ENCODE data around the gene LMBRD2.
A peak's percentile ranks its signal among the peaks of the same experiment; 100 is the strongest.
"Not testable (repeated sequence)": the region's sequence is repeated elsewhere in the genome, so short reads cannot be mapped to it uniquely, and the experiment has no call there.

LMBRD2 gene

DNA sequence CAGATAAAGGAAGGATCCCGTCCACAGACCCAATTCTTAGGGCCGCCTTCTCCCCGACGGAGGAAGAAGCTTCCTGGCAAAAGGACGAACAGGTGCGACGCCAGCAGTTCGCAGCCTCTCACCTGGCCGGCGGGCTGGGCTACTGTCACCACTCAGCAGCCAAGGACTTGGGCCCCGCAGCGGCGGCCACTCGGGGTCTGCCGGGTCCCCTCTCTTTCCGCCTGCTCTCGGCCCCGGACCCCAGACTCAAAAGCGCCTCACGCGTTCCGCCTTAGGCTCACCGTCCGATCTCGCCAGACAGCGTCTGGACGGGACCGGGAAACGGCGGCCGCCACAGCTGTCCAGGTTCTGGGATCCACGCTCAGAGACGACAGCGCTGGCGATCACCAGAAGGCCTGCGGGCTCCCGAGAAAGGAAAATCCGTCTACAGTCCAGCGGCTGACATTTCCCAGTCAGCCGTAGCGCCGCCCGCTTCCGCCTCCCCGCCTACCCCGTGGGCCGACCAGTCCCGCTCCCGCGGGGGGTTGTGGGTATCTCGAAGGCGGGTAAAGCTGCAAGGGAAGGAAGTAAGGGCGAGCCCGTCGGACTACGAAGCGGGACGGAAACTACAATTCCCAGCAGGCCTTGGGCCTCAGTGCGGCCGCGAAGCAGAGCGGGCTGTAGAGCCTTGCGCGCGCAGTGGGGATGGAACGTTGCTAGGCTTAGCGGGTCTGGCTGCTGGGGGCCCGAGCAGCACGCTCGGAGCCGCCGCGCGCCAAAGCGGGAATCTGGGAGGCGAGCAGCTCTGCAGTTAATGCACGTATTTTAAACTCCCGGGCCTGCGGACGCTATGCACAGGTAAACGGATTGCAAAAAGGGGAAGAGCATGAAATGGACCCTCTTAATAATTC lies at the start of gene LMBRD2, which contains the start of gene SKP2:
Gene LMBRD2, minus strand, starts transcription at position 454 of the 890 bp plus-strand sequence. CDS start 8,538 bp downstream, outside the sequence.
Gene SKP2, plus strand, starts transcription at position 678 of the 890 bp plus-strand sequence. Its CDS starts 152 bp downstream, at position 830.
- H3K4me3 ChIP-seq (ENCODE audit: low read length) = peak within 1 kb of the TSS; percentile 91
- TF ChIP-seq CTCF (conservative IDR thresholded peaks at IDR 0.05; ENCODE audit: low read depth, low read length) = no peak
- DNase-seq (ENCODE audit: low read depth) = peak; percentile 93

DNA sequence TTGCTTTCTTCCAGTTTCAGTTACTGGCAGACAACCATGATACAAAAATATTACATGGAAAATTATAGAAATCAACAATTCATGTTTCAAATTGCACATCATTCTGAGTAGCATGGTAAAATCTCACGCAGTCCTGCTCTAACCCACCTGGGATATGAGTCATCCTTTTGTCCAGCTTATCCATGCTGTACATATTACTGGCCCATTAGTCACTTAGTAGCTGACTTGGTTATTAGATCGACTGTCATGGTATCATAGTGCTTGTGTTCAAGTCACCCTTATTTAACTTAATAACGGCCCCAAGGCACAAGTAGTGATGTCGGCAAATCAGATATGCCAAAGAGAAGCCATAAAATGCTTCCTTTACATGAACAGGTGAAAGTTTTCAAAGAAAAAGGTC lies 48.8 kb upstream of the LMBRD2 start:
- DNase-seq (ENCODE audit: low read depth) = peak; percentile 4
- TF ChIP-seq CTCF (conservative IDR thresholded peaks at IDR 0.05; ENCODE audit: low read depth, low read length) = no peak

GRCh38 chr5:36199620-36200019 lies 47.9 kb upstream of the LMBRD2 start:
- DNase-seq (ENCODE audit: low read depth) = peak; percentile 29
- no peak for TF ChIP-seq CTCF (conservative IDR thresholded peaks at IDR 0.05; ENCODE audit: low read depth, low read length)

More for the DNA sequence above, 48.8 kb upstream of the LMBRD2 start:
- H3K4me3 ChIP-seq (ENCODE audit: low read length) = no peak overlapping the region

GRCh38 chr5:36198783-36199182 lies 47.1 kb upstream of the LMBRD2 start:
- DNase-seq (ENCODE audit: low read depth); H3K4me3 ChIP-seq (ENCODE audit: low read length): not testable (repeated sequence)

More at GRCh38 chr5:36199620-36200019, 47.9 kb upstream of the LMBRD2 start:
- H3K4me3 ChIP-seq (ENCODE audit: low read length) = no peak overlapping the region

- DNase-seq (ENCODE audit: low read depth) = no peak
- TF ChIP-seq CTCF (conservative IDR thresholded peaks at IDR 0.05; ENCODE audit: low read depth, low read length) = no peak
- H3K4me3 ChIP-seq (ENCODE audit: low read length) = no peak overlapping the region
These were observed 46.6 kb upstream of the LMBRD2 start for GRCh38 chr5:36198281-36198680.

GRCh38 chr5:36193746-36194145 lies 42.1 kb upstream of the LMBRD2 start:
- no peak for TF ChIP-seq CTCF (conservative IDR thresholded peaks at IDR 0.05; ENCODE audit: low read depth, low read length)
- no peak for DNase-seq (ENCODE audit: low read depth)
- no peak overlapping the region for H3K4me3 ChIP-seq (ENCODE audit: low read length)

- not testable (repeated sequence) for H3K4me3 ChIP-seq (ENCODE audit: low read length); DNase-seq (ENCODE audit: low read depth)
These were observed 32.7 kb upstream of the LMBRD2 start for GRCh38 chr5:36184408-36184807.

- no peak overlapping the region for H3K4me3 ChIP-seq (ENCODE audit: low read length)
- no peak for DNase-seq (ENCODE audit: low read depth)
- no peak for TF ChIP-seq CTCF (conservative IDR thresholded peaks at IDR 0.05; ENCODE audit: low read depth, low read length)
These were observed 30.1 kb upstream of the LMBRD2 start for GRCh38 chr5:36181774-36182173.

All from retinal pigment epithelial cell (primary cell).